ENCODE results near the gene CD59.

Gene CD59

GRCh38 chr11:33669598-33670249 lies 66.5 kb downstream of the CD59 start:
- no peaks in the 10 kb centered on the region for H3K79me2 ChIP-seq (ENCODE audit: insufficient read depth, low read length)
- H4K20me1 ChIP-seq (ENCODE audit: insufficient read depth, low read length): no peaks in the 10 kb centered on the region
- no peak overlapping the region for H3K27ac ChIP-seq (ENCODE audit: low read depth, low read length, poor library complexity, severe bottlenecking)
- H3K9me2 ChIP-seq (ENCODE audit: low read depth, low read length): no peaks in the 10 kb centered on the region
- H2AFZ ChIP-seq (ENCODE audit: low read length): no peak overlapping the region
- H3K9me3 ChIP-seq (ENCODE audit: low read length): no peaks in the 10 kb centered on the region
- H3K27me3 ChIP-seq (ENCODE audit: insufficient read depth, low read length): peaks cover 3% of the 10 kb centered on the region; the same call in 1 of the 2 replicates
- H3K4me2 ChIP-seq (ENCODE audit: low read length): no peak overlapping the region
- no peak overlapping the region for H3K9ac ChIP-seq (ENCODE audit: low read length)
- TF ChIP-seq CTCF (IDR thresholded peaks at IDR 0.05; ENCODE audit: low read length) (no peak), EZH2 (IDR thresholded peaks at IDR 0.05; ENCODE audit: borderline replicate concordance, low read length) (no peak)
- no peaks in the 10 kb centered on the region for H3F3A ChIP-seq (ENCODE audit: insufficient read depth, low read length)
- no peak overlapping the region for H3K4me3 ChIP-seq (ENCODE audit: low read depth, low read length, poor library complexity, severe bottlenecking)
- H3K36me3 ChIP-seq (ENCODE audit: insufficient read depth, low read length): no peaks in the 10 kb centered on the region
- H3K4me1 ChIP-seq (ENCODE audit: insufficient read depth, low read length, severe bottlenecking): no peaks in the 10 kb centered on the region

- no peak overlapping the region for H3K4me3 ChIP-seq (ENCODE audit: low read depth, low read length, poor library complexity, severe bottlenecking)
- H3K79me2 ChIP-seq (ENCODE audit: insufficient read depth, low read length): no peaks in the 10 kb centered on the region
- H3K4me1 ChIP-seq (ENCODE audit: insufficient read depth, low read length, severe bottlenecking): no peaks in the 10 kb centered on the region
- no peaks in the 10 kb centered on the region for H3K9me3 ChIP-seq (ENCODE audit: low read length)
- peaks cover 3% of the 10 kb centered on the region; the same call in 1 of the 2 replicates for H3K27me3 ChIP-seq (ENCODE audit: insufficient read depth, low read length)
- no peaks in the 10 kb centered on the region for H3K9me2 ChIP-seq (ENCODE audit: low read depth, low read length)
- H3F3A ChIP-seq (ENCODE audit: insufficient read depth, low read length): no peaks in the 10 kb centered on the region
- no peak overlapping the region for H3K27ac ChIP-seq (ENCODE audit: low read depth, low read length, poor library complexity, severe bottlenecking)
- H2AFZ ChIP-seq (ENCODE audit: low read length): no peak overlapping the region
- no peak for TF ChIP-seq EZH2 (IDR thresholded peaks at IDR 0.05; ENCODE audit: borderline replicate concordance, low read length)
- TF ChIP-seq CTCF (IDR thresholded peaks at IDR 0.05; ENCODE audit: low read length): no peak
- H4K20me1 ChIP-seq (ENCODE audit: insufficient read depth, low read length): no peaks in the 10 kb centered on the region
- H3K36me3 ChIP-seq (ENCODE audit: insufficient read depth, low read length): no peaks in the 10 kb centered on the region
- H3K9ac ChIP-seq (ENCODE audit: low read length): no peak overlapping the region
- H3K4me2 ChIP-seq (ENCODE audit: low read length): no peak overlapping the region
These were observed 67.1 kb downstream of the CD59 start for GRCh38 chr11:33668951-33669596.

GRCh38 chr11:33668468-33668825 lies 67.8 kb downstream of the CD59 start:
- no peak overlapping the region for H3K27ac ChIP-seq (ENCODE audit: low read depth, low read length, poor library complexity, severe bottlenecking)

More at GRCh38 chr11:33668468-33668825, 67.8 kb downstream of the CD59 start:
- Histone ChIP-seq H3F3A (ENCODE audit: insufficient read depth, low read length) (no peaks in the 10 kb centered on the region), H3K9me3 (ENCODE audit: low read length) (no peaks in the 10 kb centered on the region), H3K36me3 (ENCODE audit: insufficient read depth, low read length) (no peaks in the 10 kb centered on the region), H3K4me2 (ENCODE audit: low read length) (no peak overlapping the region), H3K9ac (ENCODE audit: low read length) (no peak overlapping the region), H3K27me3 (ENCODE audit: insufficient read depth, low read length) (0 out of 2 replicates have a peak, but pooled peaks cover under 1% of the 10 kb centered on the region), H2AFZ (ENCODE audit: low read length) (no peak overlapping the region), H3K79me2 (ENCODE audit: insufficient read depth, low read length) (no peaks in the 10 kb centered on the region), H3K9me2 (ENCODE audit: low read depth, low read length) (no peaks in the 10 kb centered on the region), H3K4me3 (ENCODE audit: low read depth, low read length, poor library complexity, severe bottlenecking) (no peak overlapping the region), H3K4me1 (ENCODE audit: insufficient read depth, low read length, severe bottlenecking) (no peaks in the 10 kb centered on the region), H4K20me1 (ENCODE audit: insufficient read depth, low read length) (no peaks in the 10 kb centered on the region)
- TF ChIP-seq EZH2 (IDR thresholded peaks at IDR 0.05; ENCODE audit: borderline replicate concordance, low read length): no peak
- TF ChIP-seq CTCF (IDR thresholded peaks at IDR 0.05; ENCODE audit: low read length): no peak
